Right lobe of liver (tissue), 4 donors: ENCODE measurements around the gene PPP6R3.

ENCODE experiments used
- POLR2A ChIP-seq: fragments of 450-650 bp; IDR thresholded peaks from one replicate; pipeline ENCODE4 v1.6.1; 2017; ENCODE audit warnings: antibody characterized with exemption, mild to moderate bottlenecking
- TF ChIP-seq, protein P1 (sequence below), 4 donors: fragments of 200-600 bp in 3 of 4; fragments of 450-650 bp in 1 of 4; IDR thresholded peaks; one replicate each; pipeline versions ENCODE4 v1.5.1 to v1.8.0; 2016 to 2022; ENCODE audit warnings: antibody characterized with exemption in 4 of 4, mild to moderate bottlenecking in 2 of 4
- donor health status: DM: no; HTN: no; CAD: no.
- donor health status: DM: no; HTN: no; CAD: no.
- donor health status: DM: no; HTN: yes; CAD: no.

DNA sequence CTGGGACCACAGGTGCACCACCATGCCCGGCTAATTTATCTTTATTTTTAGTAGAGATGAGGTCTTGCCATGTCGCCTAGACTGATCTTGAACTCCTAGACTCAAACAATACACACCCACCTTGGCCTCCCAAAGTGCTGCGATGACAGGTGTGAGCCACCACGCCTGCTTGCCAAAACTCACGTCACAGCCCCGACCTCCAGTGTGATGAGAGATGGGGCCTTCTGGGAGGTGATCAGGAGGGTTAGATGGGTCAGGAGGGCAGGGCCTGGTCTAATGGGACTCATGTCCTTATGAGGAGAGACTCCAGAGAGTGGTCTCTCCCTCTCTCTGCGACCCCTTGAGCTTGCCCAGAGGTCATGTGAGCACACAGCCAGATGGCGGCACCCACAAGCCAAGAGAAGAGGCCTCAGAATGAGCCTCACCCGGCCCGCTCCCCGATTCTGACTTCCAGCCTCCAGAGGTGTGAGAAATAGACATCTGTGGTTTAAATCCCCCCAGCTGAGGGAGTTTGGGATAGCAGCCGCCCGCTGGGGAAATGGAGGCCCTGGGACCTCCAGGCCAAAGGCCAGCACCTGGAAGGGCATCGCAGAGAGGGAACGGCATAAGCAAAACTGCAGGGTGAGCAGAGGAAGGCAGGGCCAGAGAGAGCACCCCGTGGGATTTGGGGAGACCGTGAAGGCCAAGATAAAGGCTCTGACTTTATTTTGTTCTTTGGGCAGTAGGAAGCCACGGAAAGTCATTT is 199.7 kb downstream of the PPP6R3 start:
- TF ChIP-seq, protein P1, sequence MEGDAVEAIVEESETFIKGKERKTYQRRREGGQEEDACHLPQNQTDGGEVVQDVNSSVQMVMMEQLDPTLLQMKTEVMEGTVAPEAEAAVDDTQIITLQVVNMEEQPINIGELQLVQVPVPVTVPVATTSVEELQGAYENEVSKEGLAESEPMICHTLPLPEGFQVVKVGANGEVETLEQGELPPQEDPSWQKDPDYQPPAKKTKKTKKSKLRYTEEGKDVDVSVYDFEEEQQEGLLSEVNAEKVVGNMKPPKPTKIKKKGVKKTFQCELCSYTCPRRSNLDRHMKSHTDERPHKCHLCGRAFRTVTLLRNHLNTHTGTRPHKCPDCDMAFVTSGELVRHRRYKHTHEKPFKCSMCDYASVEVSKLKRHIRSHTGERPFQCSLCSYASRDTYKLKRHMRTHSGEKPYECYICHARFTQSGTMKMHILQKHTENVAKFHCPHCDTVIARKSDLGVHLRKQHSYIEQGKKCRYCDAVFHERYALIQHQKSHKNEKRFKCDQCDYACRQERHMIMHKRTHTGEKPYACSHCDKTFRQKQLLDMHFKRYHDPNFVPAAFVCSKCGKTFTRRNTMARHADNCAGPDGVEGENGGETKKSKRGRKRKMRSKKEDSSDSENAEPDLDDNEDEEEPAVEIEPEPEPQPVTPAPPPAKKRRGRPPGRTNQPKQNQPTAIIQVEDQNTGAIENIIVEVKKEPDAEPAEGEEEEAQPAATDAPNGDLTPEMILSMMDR (IDR thresholded peaks at IDR 0.05): no peak
- no peak for TF ChIP-seq POLR2A
